ENCODE data around the gene PRKCZ.
"Not testable (repeated sequence)": the region's sequence is repeated elsewhere in the genome, so short reads cannot be mapped to it uniquely, and the experiment has no call there.

PRKCZ gene

GRCh38 chr1:2087766-2088165 is 37.6 kb downstream of the PRKCZ start:
- no peak for DNase-seq (ENCODE audit: low read depth)

GRCh38 chr1:2088458-2088857 is 38.2 kb downstream of the PRKCZ start:
- no peak for DNase-seq (ENCODE audit: low read depth)

GRCh38 chr1:2089051-2089450 is 38.8 kb downstream of the PRKCZ start:
- no peak for DNase-seq (ENCODE audit: low read depth)

- DNase-seq (ENCODE audit: low read depth): no peak
These were observed 40.1 kb downstream of the PRKCZ start for GRCh38 chr1:2090216-2090890.

GRCh38 chr1:2091611-2092604 is 41.7 kb downstream of the PRKCZ start:
- DNase-seq (ENCODE audit: low read depth): no peak

- DNase-seq (ENCODE audit: low read depth): no peak
These were observed 42.8 kb downstream of the PRKCZ start for GRCh38 chr1:2093055-2093454.

GRCh38 chr1:2093636-2094035 is 43.4 kb downstream of the PRKCZ start:
- no peak for DNase-seq (ENCODE audit: low read depth)

GRCh38 chr1:2094269-2095158 is 44.3 kb downstream of the PRKCZ start:
- not testable (repeated sequence) for DNase-seq (ENCODE audit: low read depth)

GRCh38 chr1:2095394-2095793 is 45.2 kb downstream of the PRKCZ start:
- DNase-seq (ENCODE audit: low read depth): no peak

- DNase-seq (ENCODE audit: low read depth): no peak
These were observed 45.9 kb downstream of the PRKCZ start for GRCh38 chr1:2095981-2096736.

- DNase-seq (ENCODE audit: low read depth): no peak
These were observed 47.4 kb downstream of the PRKCZ start for GRCh38 chr1:2097386-2098300.

GRCh38 chr1:2098301-2098698 is 48.1 kb downstream of the PRKCZ start:
- no peak for DNase-seq (ENCODE audit: low read depth)

- DNase-seq (ENCODE audit: low read depth): no peak
These were observed 48.9 kb downstream of the PRKCZ start for GRCh38 chr1:2098839-2099785.

GRCh38 chr1:2099886-2100779 is 49.9 kb downstream of the PRKCZ start:
- DNase-seq (ENCODE audit: low read depth): no peak

GRCh38 chr1:2100780-2101108 is 50.5 kb downstream of the PRKCZ start:
- no peak for DNase-seq (ENCODE audit: low read depth)

- DNase-seq (ENCODE audit: low read depth): no peak
These were observed 51.3 kb downstream of the PRKCZ start for GRCh38 chr1:2101531-2101930.

GRCh38 chr1:2101946-2102345 is 51.7 kb downstream of the PRKCZ start:
- DNase-seq (ENCODE audit: low read depth): no peak

- DNase-seq (ENCODE audit: low read depth): no peak
These were observed 52.5 kb downstream of the PRKCZ start for GRCh38 chr1:2102753-2103152.
